Measurements from ENCODE around the gene EIF1. TPM values are rescaled to one million over a fixed set of nuclear protein-coding genes. Genes with fewer than 3 reads are reported as not detected.

The EIF1 gene
- total RNA-seq, 2 donors from 2014 or later = 99.5 to 120 TPM

GRCh38 chr17:41718287-41718645 is 29.6 kb downstream of the EIF1 start:
- 40 to 46% methylated on average over 1 to 5 of the region's 5 CpGs for WGBS, 2 donors
- no peak overlapping the region for H3K27ac ChIP-seq
- no peaks in the 10 kb centered on the region for H3K9me3 ChIP-seq
- no peaks in the 10 kb centered on the region for H3K27me3 ChIP-seq
- intact Hi-C loops (cut with DNase I) = no loop called here
- H3K4me3 ChIP-seq = no peak overlapping the region
- no peak for TF ChIP-seq CTCF (IDR thresholded peaks at IDR 0.05)
- no peak for TF ChIP-seq POLR2A (IDR thresholded peaks at IDR 0.05)
- no peak for ATAC-seq
- no peak for DNase-seq
- no peaks in the 10 kb centered on the region for H3K36me3 ChIP-seq (replicated peaks in 1 of 2; ENCODE audit: insufficient read depth in 1 of 2, low read depth in 2 of 2)
- peaks cover 10% of the 10 kb centered on the region for H3K4me1 ChIP-seq

GRCh38 chr17:41722231-41722630 is 33.5 kb downstream of the EIF1 start:
- Histone ChIP-seq H3K4me1 (peaks cover 10% of the 10 kb centered on the region), H3K27ac (no peak overlapping the region), H3K4me3 (no peak overlapping the region), H3K9me3 (no peaks in the 10 kb centered on the region), H3K36me3 (replicated peaks in 1 of 2; ENCODE audit: insufficient read depth in 1 of 2, low read depth in 2 of 2) (no peaks in the 10 kb centered on the region), H3K27me3 (no peaks in the 10 kb centered on the region)
- TF ChIP-seq POLR2A (IDR thresholded peaks at IDR 0.05) (no peak), CTCF (IDR thresholded peaks at IDR 0.05) (no peak)
- DNase-seq = no peak
- WGBS, 2 donors = 82 to 87% methylated on average over 7 of the region's 7 CpGs
- intact Hi-C loops (cut with DNase I) = no loop called here
- no peak for ATAC-seq

- TF ChIP-seq POLR2A (IDR thresholded peaks at IDR 0.05) (no peak), CTCF (IDR thresholded peaks at IDR 0.05) (no peak)
- intact Hi-C loops (cut with DNase I) = no loop called here
- 59 to 74% methylated on average over 5 to 12 of the region's 12 CpGs for WGBS, 2 donors
- Histone ChIP-seq H3K36me3 (replicated peaks in 1 of 2; ENCODE audit: insufficient read depth in 1 of 2, low read depth in 2 of 2) (no peaks in the 10 kb centered on the region), H3K27me3 (no peaks in the 10 kb centered on the region), H3K4me1 (no peaks in the 10 kb centered on the region), H3K27ac (no peak overlapping the region), H3K9me3 (no peaks in the 10 kb centered on the region), H3K4me3 (no peak overlapping the region)
- DNase-seq = no peak
- no peak for ATAC-seq
These were observed 35.3 kb downstream of the EIF1 start for GRCh38 chr17:41723801-41724475.

GRCh38 chr17:41724476-41725050 is 35.9 kb downstream of the EIF1 start:
- peak in 3 of 4 donors; percentile 26 to 43 (median 40) for DNase-seq
- intact Hi-C loops (cut with DNase I) = no loop called here
- 59 to 72% methylated on average over 15 to 17 of the region's 17 CpGs for WGBS, 2 donors

More at GRCh38 chr17:41724476-41725050, 35.9 kb downstream of the EIF1 start:
- no peak overlapping the region for H3K4me3 ChIP-seq
- no peak for TF ChIP-seq POLR2A (IDR thresholded peaks at IDR 0.05)
- no peak for TF ChIP-seq CTCF (IDR thresholded peaks at IDR 0.05)
- no peaks in the 10 kb centered on the region for H3K4me1 ChIP-seq
- ATAC-seq = no peak
- H3K27ac ChIP-seq = no peak overlapping the region
- no peaks in the 10 kb centered on the region for H3K27me3 ChIP-seq
- no peaks in the 10 kb centered on the region for H3K36me3 ChIP-seq (replicated peaks in 1 of 2; ENCODE audit: insufficient read depth in 1 of 2, low read depth in 2 of 2)
- no peaks in the 10 kb centered on the region for H3K9me3 ChIP-seq
